ENCODE results near the gene TMEM238L. TPM values are rescaled to one million over a fixed set of nuclear protein-coding genes. Genes with fewer than 3 reads are reported as not detected.

Gene TMEM238L
- total RNA-seq, 4 donors from 2014 or later, result 0.22 TPM; not detected in 3

DNA sequence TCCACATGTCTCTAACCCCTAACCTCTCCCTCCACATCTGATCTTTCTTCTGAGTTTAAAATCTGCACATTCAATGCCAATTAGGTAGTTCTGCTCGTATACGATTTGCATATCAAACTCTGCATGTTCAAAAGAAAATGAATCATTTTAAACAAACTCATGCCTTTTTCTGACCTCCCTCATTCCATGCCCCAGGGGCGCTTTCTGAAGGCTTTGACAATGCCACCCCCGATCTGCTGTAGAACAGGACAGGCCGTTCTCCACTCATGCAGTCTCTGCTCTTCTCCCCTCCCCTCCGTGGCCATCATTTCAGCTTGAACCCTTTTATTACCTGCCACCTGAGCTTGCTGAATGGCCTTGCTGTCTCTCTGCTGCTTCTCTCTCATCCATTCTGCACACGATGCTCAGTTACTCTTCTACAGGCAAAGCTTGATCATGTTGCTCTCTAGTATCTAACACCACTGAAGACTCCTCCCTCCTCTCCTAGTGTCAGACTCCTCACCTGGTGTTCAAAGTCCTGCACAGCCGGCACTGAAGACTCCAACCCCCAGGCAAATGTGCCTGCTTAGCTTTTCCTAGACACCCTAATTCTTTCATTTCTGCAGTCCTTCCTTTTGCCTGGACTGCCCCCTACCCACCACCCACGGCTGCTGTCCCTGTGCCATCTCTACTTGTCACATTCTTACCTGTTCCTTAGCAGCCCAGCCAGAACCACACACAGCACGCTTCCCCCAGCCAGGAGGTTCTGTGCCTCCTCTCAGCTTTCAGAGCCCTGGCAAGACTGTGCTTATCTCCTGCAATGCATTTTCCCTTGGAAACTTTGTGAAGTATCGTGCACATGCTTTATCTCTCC, 6.2 kb downstream of the TMEM238L start:
- in situ Hi-C loops (cut with MboI; ENCODE audit: low sequenced_read_pairs in 4 of 4), result no loop called here
- Histone ChIP-seq H3K27ac (no peak overlapping the region), H3K4me1 (peaks cover 4 to 7% of the 10 kb centered on the region in 2 donors), H3K9me3 (no peaks in the 10 kb centered on the region), H3K27me3 (no peaks in the 10 kb centered on the region), H3K36me3 (no peaks in the 10 kb centered on the region), H3K4me3 (no peak overlapping the region)
- DNase-seq (no peak), ATAC-seq (no peak)
- intact Hi-C loops (cut with DNase I; ENCODE audit: low total_unique reads), result loop anchor here (5.0 kb wide), 1 partner anchor 50 kb away; no protein-coding TSS in a partner anchor
- TF ChIP-seq, protein P1, sequence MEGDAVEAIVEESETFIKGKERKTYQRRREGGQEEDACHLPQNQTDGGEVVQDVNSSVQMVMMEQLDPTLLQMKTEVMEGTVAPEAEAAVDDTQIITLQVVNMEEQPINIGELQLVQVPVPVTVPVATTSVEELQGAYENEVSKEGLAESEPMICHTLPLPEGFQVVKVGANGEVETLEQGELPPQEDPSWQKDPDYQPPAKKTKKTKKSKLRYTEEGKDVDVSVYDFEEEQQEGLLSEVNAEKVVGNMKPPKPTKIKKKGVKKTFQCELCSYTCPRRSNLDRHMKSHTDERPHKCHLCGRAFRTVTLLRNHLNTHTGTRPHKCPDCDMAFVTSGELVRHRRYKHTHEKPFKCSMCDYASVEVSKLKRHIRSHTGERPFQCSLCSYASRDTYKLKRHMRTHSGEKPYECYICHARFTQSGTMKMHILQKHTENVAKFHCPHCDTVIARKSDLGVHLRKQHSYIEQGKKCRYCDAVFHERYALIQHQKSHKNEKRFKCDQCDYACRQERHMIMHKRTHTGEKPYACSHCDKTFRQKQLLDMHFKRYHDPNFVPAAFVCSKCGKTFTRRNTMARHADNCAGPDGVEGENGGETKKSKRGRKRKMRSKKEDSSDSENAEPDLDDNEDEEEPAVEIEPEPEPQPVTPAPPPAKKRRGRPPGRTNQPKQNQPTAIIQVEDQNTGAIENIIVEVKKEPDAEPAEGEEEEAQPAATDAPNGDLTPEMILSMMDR (IDR thresholded peaks at IDR 0.05 in 4 of 5, conservative IDR thresholded peaks at IDR 0.05 in 1 of 5), result no peak
- TF ChIP-seq POLR2A (IDR thresholded peaks at IDR 0.05), result no peak

DNA sequence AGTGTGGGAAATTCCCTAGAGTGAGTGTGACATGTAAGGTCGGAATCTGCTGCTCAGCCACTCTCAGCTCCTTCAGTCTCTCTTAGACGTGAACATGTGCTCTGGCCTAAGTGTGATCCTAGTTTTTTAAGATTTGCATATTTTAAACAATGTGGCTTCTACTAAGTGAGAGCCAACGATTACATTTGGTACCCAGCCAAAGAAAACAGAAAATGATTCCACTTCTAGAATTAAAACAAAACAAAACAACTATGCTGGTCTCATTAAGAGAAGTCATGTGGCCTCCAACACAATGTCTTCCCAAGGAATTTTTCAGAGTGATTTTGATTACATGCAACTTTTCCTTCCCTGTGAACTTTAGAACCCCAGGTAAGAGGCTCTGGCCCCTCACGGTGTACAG, 10.1 kb downstream of the TMEM238L start:
- Histone ChIP-seq H3K9me3 (no peaks in the 10 kb centered on the region), H3K4me1 (peaks cover 13 to 21% of the 10 kb centered on the region in 2 donors), H3K36me3 (no peaks in the 10 kb centered on the region), H3K27ac (no peak overlapping the region), H3K4me3 (no peak overlapping the region), H3K27me3 (no peaks in the 10 kb centered on the region)
- TF ChIP-seq POLR2A (IDR thresholded peaks at IDR 0.05), result no peak
- TF ChIP-seq, protein P1 (IDR thresholded peaks at IDR 0.05 in 4 of 5, conservative IDR thresholded peaks at IDR 0.05 in 1 of 5), result no peak
- in situ Hi-C loops (cut with MboI; ENCODE audit: low sequenced_read_pairs in 4 of 4), result no loop called here
- ATAC-seq, result no peak
- intact Hi-C loops (cut with DNase I; ENCODE audit: low total_unique reads), result no loop called here
- no peak for DNase-seq

- Histone ChIP-seq H3K9me3 (no peaks in the 10 kb centered on the region), H3K4me3 (no peak overlapping the region), H3K36me3 (no peaks in the 10 kb centered on the region), H3K4me1 (peaks cover 13 to 19% of the 10 kb centered on the region in 2 donors), H3K27ac (no peak overlapping the region), H3K27me3 (no peaks in the 10 kb centered on the region)
- intact Hi-C loops (cut with DNase I; ENCODE audit: low total_unique reads) (no loop called here), in situ Hi-C loops (cut with MboI; ENCODE audit: low sequenced_read_pairs in 4 of 4) (no loop called here)
- TF ChIP-seq, protein P1 (IDR thresholded peaks at IDR 0.05 in 4 of 5, conservative IDR thresholded peaks at IDR 0.05 in 1 of 5), result no peak
- no peak for TF ChIP-seq POLR2A (IDR thresholded peaks at IDR 0.05)
- DNase-seq (no peak), ATAC-seq (no peak)
Observed at GRCh38 chr17:10793256-10793655, 10.6 kb downstream of the TMEM238L start.

DNA sequence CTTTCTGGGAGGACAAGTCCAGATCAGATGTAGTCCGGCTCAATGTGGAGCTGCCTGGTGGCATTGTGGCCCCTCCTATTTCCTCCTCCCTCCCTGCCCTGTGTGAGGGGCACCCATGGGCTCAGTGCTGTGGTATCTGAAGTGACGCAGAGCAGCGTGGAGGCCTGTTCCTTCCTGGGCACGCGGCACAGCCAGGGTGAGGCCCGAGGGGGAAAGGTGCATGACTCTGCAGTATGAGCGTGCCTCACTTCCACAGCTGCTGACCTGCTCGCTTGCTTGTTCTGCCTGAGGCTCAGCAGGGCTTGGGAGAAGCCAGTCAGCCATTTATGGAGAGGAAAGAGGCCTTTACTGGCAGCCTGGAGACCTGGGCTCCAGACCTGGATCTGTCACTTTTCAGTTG, 11.7 kb downstream of the TMEM238L start:
- H3K36me3 ChIP-seq, result no peaks in the 10 kb centered on the region
- intact Hi-C loops (cut with DNase I; ENCODE audit: low total_unique reads), result no loop called here
- DNase-seq (no peak), ATAC-seq (no peak)
- TF ChIP-seq, protein P1 (IDR thresholded peaks at IDR 0.05 in 4 of 5, conservative IDR thresholded peaks at IDR 0.05 in 1 of 5), result no peak
- TF ChIP-seq POLR2A (IDR thresholded peaks at IDR 0.05), result no peak
- H3K9me3 ChIP-seq, result no peaks in the 10 kb centered on the region
- no peak overlapping the region for H3K4me3 ChIP-seq
- no peaks in the 10 kb centered on the region for H3K27me3 ChIP-seq
- in situ Hi-C loops (cut with MboI; ENCODE audit: low sequenced_read_pairs in 4 of 4), result no loop called here
- peaks cover 9 to 13% of the 10 kb centered on the region in 2 donors for H3K4me1 ChIP-seq
- H3K27ac ChIP-seq, result no peak overlapping the region

All from gastrocnemius medialis (tissue), 4 donors.